KMS-11 (cell line): Measurements from ENCODE around the gene MNX1.
A peak's percentile ranks its signal among the peaks of the same experiment; 100 is the strongest.

Experiments
- H2AFZ ChIP-seq: fragments of 200-600 bp; sonication (generic); 2 replicates; pipeline ENCODE4 v1.6.1; 2016; ENCODE audit warnings: antibody characterized with exemption, mixed run types, low read depth
- H3K27ac ChIP-seq: fragments of 200-600 bp; sonication (generic); 2 replicates; pipeline ENCODE4 v1.6.1; 2016; ENCODE audit warnings: mild to moderate bottlenecking, mixed run types
- H3K27me3 ChIP-seq: fragments of 200-600 bp; sonication (generic); 2 replicates; pipeline ENCODE4 v1.6.1; 2017; ENCODE audit warnings: mild to moderate bottlenecking, low read depth, mixed run types, moderate library complexity; ENCODE audit not compliant: insufficient read depth
- H3K36me3 ChIP-seq: fragments of 200-600 bp; sonication (generic); 2 replicates; pipeline ENCODE4 v1.6.1; 2017; ENCODE audit warnings: mild to moderate bottlenecking, mixed run types; ENCODE audit not compliant: insufficient read depth
- H3K4me1 ChIP-seq: fragments of 200-600 bp; sonication (generic); 2 replicates; pipeline ENCODE4 v1.6.1; 2016; ENCODE audit warnings: mild to moderate bottlenecking, low read depth, mixed run types; ENCODE audit not compliant: poor library complexity, severe bottlenecking
- H3K4me2 ChIP-seq: fragments of 200-600 bp; sonication (generic); 2 replicates; pipeline ENCODE4 v1.7.0; 2016; ENCODE audit warnings: mild to moderate bottlenecking, mixed run types
- H3K4me3 ChIP-seq: fragments of 200-600 bp; sonication (generic); IDR thresholded peaks from 2 replicates; pipeline ENCODE4 v1.6.1; 2017; ENCODE audit warnings: low read depth, low read length, mixed read lengths; ENCODE audit not compliant: insufficient read depth
- H3K79me2 ChIP-seq: fragments of 200-600 bp; sonication (generic); 2 replicates; pipeline ENCODE4 v1.6.1; 2016; ENCODE audit warnings: low read depth, mixed run types; ENCODE audit not compliant: insufficient read depth
- H3K9ac ChIP-seq: fragments of 200-600 bp; sonication (generic); 2 replicates; pipeline ENCODE4 v1.6.1; 2016; ENCODE audit warnings: mild to moderate bottlenecking, mixed run types
- H4K20me1 ChIP-seq: fragments of 200-600 bp; sonication (generic); 2 replicates; pipeline ENCODE4 v1.6.1; 2016; ENCODE audit warnings: mild to moderate bottlenecking, mixed run types; ENCODE audit not compliant: insufficient read depth
- CTCF ChIP-seq: fragments of 200-600 bp; sonication (generic); conservative IDR thresholded peaks from 2 replicates; pipeline ENCODE4 v1.6.1; 2017; ENCODE audit warnings: low read depth, mild to moderate bottlenecking, antibody characterized with exemption, low read length, moderate library complexity, mixed read lengths

MNX1 gene

GRCh38 chr7:157013101-157013500 lies 2.6 kb upstream of the MNX1 start:
- Histone ChIP-seq H3K9ac (peak overlapping the region; percentile 24; the same call in 1 of the 2 replicates), H3K4me2 (peak overlapping the region; percentile 89), H3K36me3 (no peaks in the 10 kb centered on the region; the same call in 1 of the 2 replicates), H4K20me1 (no peaks in the 10 kb centered on the region), H3K4me3 (no peak overlapping the region), H2AFZ (no peak overlapping the region), H3K27ac (peak overlapping the region; percentile 92), H3K27me3 (no peaks in the 10 kb centered on the region), H3K79me2 (peaks cover 59% of the 10 kb centered on the region), H3K4me1 (peaks cover 66% of the 10 kb centered on the region)
- TF ChIP-seq CTCF = no peak

- H3K4me3 ChIP-seq = no peak overlapping the region
- H3K4me1 ChIP-seq = peaks cover 65% of the 10 kb centered on the region
- H3K4me2 ChIP-seq = peak overlapping the region; percentile 89
- peaks cover 69% of the 10 kb centered on the region for H3K79me2 ChIP-seq
- peak overlapping the region; percentile 92 for H3K27ac ChIP-seq
- H3K9ac ChIP-seq = peak overlapping the region; percentile 99
- H2AFZ ChIP-seq = peak overlapping the region; percentile 56; the same call in 1 of the 2 replicates
- no peaks in the 10 kb centered on the region; the same call in 1 of the 2 replicates for H3K36me3 ChIP-seq
- no peak for TF ChIP-seq CTCF
- no peaks in the 10 kb centered on the region for H3K27me3 ChIP-seq
- no peaks in the 10 kb centered on the region for H4K20me1 ChIP-seq
Measured at GRCh38 chr7:157012113-157012547, 1.7 kb upstream of the MNX1 start.

- peak overlapping the region; percentile 84 for H3K4me3 ChIP-seq
Measured at GRCh38 chr7:157011333-157012112, 1.1 kb upstream of the MNX1 start.

More at GRCh38 chr7:157011333-157012112, 1.1 kb upstream of the MNX1 start:
- Histone ChIP-seq H3K4me1 (peaks cover 59% of the 10 kb centered on the region), H3K27me3 (no peaks in the 10 kb centered on the region), H3K36me3 (no peaks in the 10 kb centered on the region; the same call in 1 of the 2 replicates), H3K9ac (peak overlapping the region; percentile 99), H3K4me2 (peak overlapping the region; percentile 89), H4K20me1 (no peaks in the 10 kb centered on the region), H3K27ac (peak overlapping the region; percentile 92), H3K79me2 (peaks cover 75% of the 10 kb centered on the region), H2AFZ (peak overlapping the region; percentile 56)
- TF ChIP-seq CTCF = no peak
